ENCODE measurements around the gene TNFSF11. TPM values are rescaled to one million over a fixed set of nuclear protein-coding genes. Genes with fewer than 3 reads are reported as not detected.

The TNFSF11 gene
- total RNA-seq, 1 donor from 2014 or later = under 0.01 TPM

DNA sequence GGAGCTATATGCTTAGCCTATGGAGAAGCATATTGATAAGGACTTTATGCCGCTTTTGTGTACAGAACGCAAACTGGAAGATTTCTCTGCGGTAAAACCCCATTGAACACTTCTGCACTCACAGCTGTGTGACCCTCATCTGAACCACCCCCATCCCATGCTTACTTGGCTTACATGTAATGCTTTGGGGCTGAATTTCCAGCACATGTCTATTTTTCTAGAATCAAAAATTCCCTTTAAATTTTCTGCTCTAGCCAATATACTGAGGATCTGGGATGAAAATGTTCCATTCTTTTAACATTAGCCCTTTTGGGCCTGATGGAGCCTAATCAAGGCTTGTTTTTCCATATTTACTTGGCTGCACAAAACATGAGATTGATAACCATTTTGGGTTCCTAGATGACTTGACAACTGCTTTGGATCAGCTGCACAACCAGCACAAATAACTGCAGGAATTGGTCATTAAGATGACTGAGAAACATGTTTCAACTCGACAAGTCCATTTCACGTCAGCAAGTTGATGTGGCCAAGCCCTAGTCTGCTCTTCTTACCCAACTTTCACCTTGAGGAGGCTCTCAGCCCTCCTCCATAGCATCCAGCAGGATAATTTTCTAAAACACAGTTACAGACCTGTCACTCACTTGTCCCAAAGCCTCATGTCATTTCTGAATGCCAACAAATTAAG lies 52.4 kb downstream of the TNFSF11 start:
- Histone ChIP-seq H3K9ac (ENCODE audit: low read depth in 1 of 3, low read length in 3 of 3) (no peak overlapping the region), H3K4me3 (ENCODE audit: low read length in 3 of 3) (no peak overlapping the region), H3K9me3 (ENCODE audit: control insufficient read depth in 3 of 3, low read length in 3 of 3) (no peaks in the 10 kb centered on the region), H3K4me1 (ENCODE audit: control insufficient read depth in 3 of 3, insufficient read depth in 3 of 3, low read length in 3 of 3) (no peaks in the 10 kb centered on the region), H3K36me3 (ENCODE audit: control insufficient read depth in 3 of 3, insufficient read depth in 3 of 3, low read length in 3 of 3) (no peaks in the 10 kb centered on the region), H3K27ac (ENCODE audit: low read depth, low read length) (no peak overlapping the region), H3K27me3 (ENCODE audit: control insufficient read depth in 3 of 3, insufficient read depth in 3 of 3, low read length in 3 of 3) (no peaks in the 10 kb centered on the region)

DNA sequence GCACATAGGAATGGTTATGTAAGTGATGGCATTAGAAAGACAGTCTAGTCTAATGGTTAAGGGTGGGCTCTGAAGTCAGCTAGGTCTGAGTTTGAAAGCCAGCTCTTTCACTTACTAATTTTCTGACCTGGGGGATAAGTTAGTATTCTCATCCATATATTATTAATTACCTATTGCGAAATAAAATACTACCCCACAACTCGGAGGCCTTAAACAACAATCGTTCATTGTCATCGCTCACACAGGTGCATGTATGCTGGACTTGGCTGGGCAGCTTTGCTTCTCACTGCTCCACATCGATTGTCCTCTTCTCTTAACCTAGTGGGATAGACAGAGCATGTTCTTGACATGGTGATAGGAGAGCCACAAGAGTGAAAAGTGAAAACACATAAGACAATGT lies 54.7 kb downstream of the TNFSF11 start:
- Histone ChIP-seq H3K27ac (ENCODE audit: low read depth, low read length) (no peak overlapping the region), H3K4me1 (ENCODE audit: control insufficient read depth in 3 of 3, insufficient read depth in 3 of 3, low read length in 3 of 3) (no peaks in the 10 kb centered on the region)

DNA sequence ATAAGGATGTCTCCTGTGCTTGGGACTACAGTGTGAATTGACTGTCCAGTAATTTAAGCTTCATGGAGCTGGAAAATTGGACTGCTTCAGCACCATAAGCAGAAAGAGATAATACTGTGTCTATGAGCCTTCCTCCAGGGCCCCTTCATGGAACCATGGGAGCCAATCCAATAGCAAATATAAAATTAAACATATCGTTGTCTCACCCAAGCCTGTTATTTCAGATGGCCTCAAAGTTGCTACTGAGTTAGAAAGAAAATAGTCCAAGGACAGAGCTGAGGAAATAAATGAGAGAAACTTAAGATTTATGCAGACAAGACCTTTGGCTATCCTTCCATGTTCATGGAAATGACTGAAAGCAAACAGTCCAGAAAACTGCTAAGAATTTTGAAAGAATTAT lies 57.2 kb downstream of the TNFSF11 start:
- Histone ChIP-seq H3K4me1 (ENCODE audit: control insufficient read depth in 3 of 3, insufficient read depth in 3 of 3, low read length in 3 of 3) (no peaks in the 10 kb centered on the region), H3K36me3 (ENCODE audit: control insufficient read depth in 3 of 3, insufficient read depth in 3 of 3, low read length in 3 of 3) (no peaks in the 10 kb centered on the region), H3K27ac (ENCODE audit: low read depth, low read length) (no peak overlapping the region), H3K9ac (ENCODE audit: low read depth in 1 of 3, low read length in 3 of 3) (no peak overlapping the region), H3K27me3 (ENCODE audit: control insufficient read depth in 3 of 3, insufficient read depth in 3 of 3, low read length in 3 of 3) (peaks cover 0 to 4% (median 2%) of the 10 kb centered on the region in 3 donors), H3K9me3 (ENCODE audit: control insufficient read depth in 3 of 3, low read length in 3 of 3) (no peaks in the 10 kb centered on the region), H3K4me3 (ENCODE audit: low read length in 3 of 3) (no peak overlapping the region)

More for the DNA sequence above, 54.7 kb downstream of the TNFSF11 start:
- no peaks in the 10 kb centered on the region for H3K9me3 ChIP-seq (ENCODE audit: control insufficient read depth in 3 of 3, low read length in 3 of 3)
- H3K27me3 ChIP-seq (ENCODE audit: control insufficient read depth in 3 of 3, insufficient read depth in 3 of 3, low read length in 3 of 3) = no peaks in the 10 kb centered on the region
- H3K36me3 ChIP-seq (ENCODE audit: control insufficient read depth in 3 of 3, insufficient read depth in 3 of 3, low read length in 3 of 3) = no peaks in the 10 kb centered on the region
- H3K4me3 ChIP-seq (ENCODE audit: low read length in 3 of 3) = no peak overlapping the region
- no peak overlapping the region for H3K9ac ChIP-seq (ENCODE audit: low read depth in 1 of 3, low read length in 3 of 3)

DNA sequence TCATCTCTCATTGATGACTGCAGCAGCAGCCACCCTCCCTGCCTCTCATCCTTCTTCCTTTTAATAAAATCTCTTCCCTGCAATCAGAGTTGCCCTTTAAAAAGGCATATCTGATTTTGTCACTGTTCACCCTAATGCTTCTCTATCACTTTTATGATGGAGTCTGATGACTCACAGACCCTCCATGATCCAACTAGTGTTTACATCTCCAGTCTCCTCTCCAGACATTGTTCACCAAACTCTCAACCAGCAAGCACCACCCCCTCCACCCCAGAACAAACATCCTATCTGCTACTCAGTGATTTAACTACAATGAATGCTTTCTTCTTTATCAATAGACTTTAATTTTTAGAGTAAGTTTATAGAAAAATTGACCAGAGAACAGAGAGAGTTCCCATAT lies 59.5 kb downstream of the TNFSF11 start:
- Histone ChIP-seq H3K36me3 (ENCODE audit: control insufficient read depth in 3 of 3, insufficient read depth in 3 of 3, low read length in 3 of 3) (no peaks in the 10 kb centered on the region), H3K9ac (ENCODE audit: low read depth in 1 of 3, low read length in 3 of 3) (no peak overlapping the region), H3K27me3 (ENCODE audit: control insufficient read depth in 3 of 3, insufficient read depth in 3 of 3, low read length in 3 of 3) (peaks cover 0 to 4% (median 2%) of the 10 kb centered on the region in 3 donors), H3K4me1 (ENCODE audit: control insufficient read depth in 3 of 3, insufficient read depth in 3 of 3, low read length in 3 of 3) (no peaks in the 10 kb centered on the region), H3K9me3 (ENCODE audit: control insufficient read depth in 3 of 3, low read length in 3 of 3) (no peaks in the 10 kb centered on the region), H3K27ac (ENCODE audit: low read depth, low read length) (no peak overlapping the region), H3K4me3 (ENCODE audit: low read length in 3 of 3) (no peak overlapping the region)

DNA sequence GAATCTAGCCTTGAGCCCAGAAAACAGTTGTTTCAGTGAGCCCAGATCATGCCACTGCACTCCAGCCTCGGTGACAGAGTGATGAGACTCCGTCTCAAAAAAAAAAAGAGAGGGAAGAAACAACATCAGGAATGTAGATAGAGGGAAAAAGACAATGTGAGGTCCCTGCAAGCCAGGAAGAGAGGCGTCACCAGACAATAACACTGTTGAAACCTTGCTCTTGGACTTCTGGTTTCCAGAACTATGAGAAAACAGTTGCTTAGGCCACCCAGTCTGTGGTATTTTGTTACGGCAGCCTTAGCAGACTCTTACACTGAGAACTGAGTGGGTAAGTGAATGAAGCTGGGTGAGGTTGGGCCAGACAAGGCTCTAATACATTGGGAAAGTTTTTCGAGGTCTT lies 64.1 kb downstream of the TNFSF11 start:
- no peak overlapping the region for H3K27ac ChIP-seq (ENCODE audit: low read depth, low read length)
- H3K4me3 ChIP-seq (ENCODE audit: low read length in 3 of 3) = no peak overlapping the region
- peaks cover 0 to 4% (median 2%) of the 10 kb centered on the region in 3 donors for H3K27me3 ChIP-seq (ENCODE audit: control insufficient read depth in 3 of 3, insufficient read depth in 3 of 3, low read length in 3 of 3)
- H3K36me3 ChIP-seq (ENCODE audit: control insufficient read depth in 3 of 3, insufficient read depth in 3 of 3, low read length in 3 of 3) = no peaks in the 10 kb centered on the region
- no peak overlapping the region for H3K9ac ChIP-seq (ENCODE audit: low read depth in 1 of 3, low read length in 3 of 3)
- H3K9me3 ChIP-seq (ENCODE audit: control insufficient read depth in 3 of 3, low read length in 3 of 3) = no peaks in the 10 kb centered on the region
- no peaks in the 10 kb centered on the region for H3K4me1 ChIP-seq (ENCODE audit: control insufficient read depth in 3 of 3, insufficient read depth in 3 of 3, low read length in 3 of 3)

DNA sequence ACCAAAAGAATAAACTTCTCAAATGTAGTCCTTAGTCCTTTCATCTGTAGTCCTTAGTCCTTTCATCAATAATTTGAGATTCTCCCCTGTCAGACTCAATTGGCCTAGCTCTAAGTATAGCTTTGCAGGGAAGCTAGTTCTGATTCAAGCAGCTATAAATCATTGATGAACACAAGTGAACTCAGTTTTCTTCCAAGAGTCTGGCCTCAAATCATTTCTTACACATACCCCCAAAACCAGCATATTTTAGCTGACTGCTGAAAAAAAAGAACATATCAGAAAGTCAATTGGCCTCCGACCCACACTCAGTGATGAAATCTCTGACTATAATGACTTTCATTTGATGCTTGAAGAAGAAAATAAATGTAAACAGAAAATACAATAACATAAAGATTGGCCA lies 64.9 kb downstream of the TNFSF11 start:
- no peak overlapping the region for H3K4me3 ChIP-seq (ENCODE audit: low read length in 3 of 3)

DNA sequence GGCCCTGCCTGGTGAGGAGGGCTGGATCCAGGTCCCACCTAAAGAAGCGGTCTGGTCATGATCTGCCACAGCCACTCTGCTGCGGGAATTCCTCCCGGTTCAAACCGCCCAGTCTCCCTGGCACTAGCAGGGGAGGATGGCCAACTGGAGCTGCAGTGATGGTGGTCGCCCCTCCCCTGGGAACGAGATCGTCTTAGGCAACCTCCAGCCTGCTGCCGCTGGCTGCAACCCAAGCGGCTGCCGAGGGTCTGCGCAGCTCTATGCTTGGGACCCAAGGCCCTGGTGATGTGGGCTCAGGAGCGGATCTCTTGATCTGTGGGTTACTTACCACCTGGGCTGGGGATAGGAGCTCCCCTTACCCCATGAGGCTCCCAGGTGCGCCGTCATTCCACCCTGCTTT lies 69.1 kb downstream of the TNFSF11 start:
- Histone ChIP-seq H3K9ac (ENCODE audit: low read depth in 1 of 3, low read length in 3 of 3) (no peak overlapping the region), H3K27me3 (ENCODE audit: control insufficient read depth in 3 of 3, insufficient read depth in 3 of 3, low read length in 3 of 3) (no peaks in the 10 kb centered on the region), H3K27ac (ENCODE audit: low read depth, low read length) (no peak overlapping the region), H3K4me3 (ENCODE audit: low read length in 3 of 3) (no peak overlapping the region), H3K36me3 (ENCODE audit: control insufficient read depth in 3 of 3, insufficient read depth in 3 of 3, low read length in 3 of 3) (no peaks in the 10 kb centered on the region), H3K4me1 (ENCODE audit: control insufficient read depth in 3 of 3, insufficient read depth in 3 of 3, low read length in 3 of 3) (no peaks in the 10 kb centered on the region), H3K9me3 (ENCODE audit: control insufficient read depth in 3 of 3, low read length in 3 of 3) (no peaks in the 10 kb centered on the region)

More for the DNA sequence above, 64.9 kb downstream of the TNFSF11 start:
- no peaks in the 10 kb centered on the region for H3K9me3 ChIP-seq (ENCODE audit: control insufficient read depth in 3 of 3, low read length in 3 of 3)
- peaks cover 0 to 4% (median 2%) of the 10 kb centered on the region in 3 donors for H3K27me3 ChIP-seq (ENCODE audit: control insufficient read depth in 3 of 3, insufficient read depth in 3 of 3, low read length in 3 of 3)
- H3K9ac ChIP-seq (ENCODE audit: low read depth in 1 of 3, low read length in 3 of 3) = no peak overlapping the region
- no peaks in the 10 kb centered on the region for H3K36me3 ChIP-seq (ENCODE audit: control insufficient read depth in 3 of 3, insufficient read depth in 3 of 3, low read length in 3 of 3)
- H3K27ac ChIP-seq (ENCODE audit: low read depth, low read length) = no peak overlapping the region
- no peaks in the 10 kb centered on the region for H3K4me1 ChIP-seq (ENCODE audit: control insufficient read depth in 3 of 3, insufficient read depth in 3 of 3, low read length in 3 of 3)

DNA sequence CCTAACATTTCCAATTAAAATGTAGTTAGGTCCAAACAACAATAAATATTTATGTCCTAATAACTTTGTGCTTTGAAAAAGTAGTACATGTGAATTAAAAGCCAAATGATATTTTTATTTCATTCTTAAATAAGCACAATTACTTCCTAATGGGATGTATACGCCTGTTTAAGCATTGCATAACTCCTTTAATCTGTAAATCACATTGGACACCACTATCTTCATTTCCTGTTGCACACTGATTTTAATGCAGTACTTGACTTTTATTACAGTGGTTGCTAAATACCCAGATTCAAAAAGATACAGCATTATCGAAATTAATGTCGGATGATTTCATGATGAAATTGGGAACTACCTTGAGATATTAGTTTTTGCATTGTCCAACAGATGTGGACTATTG lies 70.9 kb downstream of the TNFSF11 start:
- Histone ChIP-seq H3K36me3 (ENCODE audit: control insufficient read depth in 3 of 3, insufficient read depth in 3 of 3, low read length in 3 of 3) (no peaks in the 10 kb centered on the region), H3K9ac (ENCODE audit: low read depth in 1 of 3, low read length in 3 of 3) (no peak overlapping the region), H3K4me1 (ENCODE audit: control insufficient read depth in 3 of 3, insufficient read depth in 3 of 3, low read length in 3 of 3) (no peaks in the 10 kb centered on the region), H3K27ac (ENCODE audit: low read depth, low read length) (no peak overlapping the region), H3K27me3 (ENCODE audit: control insufficient read depth in 3 of 3, insufficient read depth in 3 of 3, low read length in 3 of 3) (no peaks in the 10 kb centered on the region), H3K4me3 (ENCODE audit: low read length in 3 of 3) (no peak overlapping the region), H3K9me3 (ENCODE audit: control insufficient read depth in 3 of 3, low read length in 3 of 3) (no peaks in the 10 kb centered on the region)

DNA sequence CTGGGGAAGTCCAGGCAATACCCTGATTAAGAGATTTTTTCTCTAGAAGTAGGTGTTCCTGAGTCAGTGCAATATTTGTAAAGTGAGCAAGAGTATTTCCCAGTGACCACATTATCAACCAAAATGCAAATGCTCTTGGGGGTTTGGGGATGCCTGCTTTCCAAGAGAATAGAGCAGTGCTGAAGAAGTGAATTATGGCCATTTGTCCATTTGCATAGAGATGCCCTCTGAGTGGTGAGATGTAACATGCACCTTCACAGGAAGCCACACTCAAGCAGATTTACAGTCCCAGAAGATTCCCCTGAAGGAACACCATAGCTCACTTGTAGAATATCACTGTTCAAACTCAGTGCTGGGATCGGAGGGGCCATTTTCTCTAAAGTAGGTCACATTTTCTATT lies 71.8 kb downstream of the TNFSF11 start:
- H3K4me1 ChIP-seq (ENCODE audit: control insufficient read depth in 3 of 3, insufficient read depth in 3 of 3, low read length in 3 of 3) = no peaks in the 10 kb centered on the region
- no peaks in the 10 kb centered on the region for H3K27me3 ChIP-seq (ENCODE audit: control insufficient read depth in 3 of 3, insufficient read depth in 3 of 3, low read length in 3 of 3)
- H3K9ac ChIP-seq (ENCODE audit: low read depth in 1 of 3, low read length in 3 of 3) = no peak overlapping the region
- no peak overlapping the region for H3K4me3 ChIP-seq (ENCODE audit: low read length in 3 of 3)
- no peaks in the 10 kb centered on the region for H3K36me3 ChIP-seq (ENCODE audit: control insufficient read depth in 3 of 3, insufficient read depth in 3 of 3, low read length in 3 of 3)
- no peaks in the 10 kb centered on the region for H3K9me3 ChIP-seq (ENCODE audit: control insufficient read depth in 3 of 3, low read length in 3 of 3)
- no peak overlapping the region for H3K27ac ChIP-seq (ENCODE audit: low read depth, low read length)

DNA sequence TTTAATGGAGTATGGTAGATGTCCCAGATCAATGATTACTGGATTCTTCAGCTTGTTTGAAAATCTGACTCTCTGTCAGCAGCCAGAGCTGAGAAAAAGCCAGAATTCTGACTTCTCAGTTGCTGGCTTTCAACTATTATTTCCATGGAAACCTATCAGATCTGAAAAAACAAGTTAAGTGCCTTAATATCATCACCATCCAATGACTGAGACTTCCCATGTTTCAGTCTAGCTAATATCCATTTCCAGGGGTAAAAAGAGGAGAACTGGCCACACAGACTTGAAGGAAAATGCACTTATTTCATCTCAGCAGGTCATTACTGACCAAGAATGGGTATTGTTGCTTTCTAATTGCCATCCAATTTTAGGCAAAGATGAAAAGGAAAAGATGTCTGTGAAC lies 75.2 kb downstream of the TNFSF11 start:
- no peaks in the 10 kb centered on the region for H3K36me3 ChIP-seq (ENCODE audit: control insufficient read depth in 3 of 3, insufficient read depth in 3 of 3, low read length in 3 of 3)
- H3K4me3 ChIP-seq (ENCODE audit: low read length in 3 of 3) = no peak overlapping the region
- H3K9ac ChIP-seq (ENCODE audit: low read depth in 1 of 3, low read length in 3 of 3) = no peak overlapping the region
- H3K9me3 ChIP-seq (ENCODE audit: control insufficient read depth in 3 of 3, low read length in 3 of 3) = no peaks in the 10 kb centered on the region
- H3K27me3 ChIP-seq (ENCODE audit: control insufficient read depth in 3 of 3, insufficient read depth in 3 of 3, low read length in 3 of 3) = no peaks in the 10 kb centered on the region
- H3K27ac ChIP-seq (ENCODE audit: low read depth, low read length) = no peak overlapping the region
- H3K4me1 ChIP-seq (ENCODE audit: control insufficient read depth in 3 of 3, insufficient read depth in 3 of 3, low read length in 3 of 3) = no peaks in the 10 kb centered on the region

Measured in skeletal muscle tissue (tissue), 4 donors.